BJ (cell line): ENCODE data around the gene USP33. TPM values are rescaled to one million over a fixed set of nuclear protein-coding genes. Genes with fewer than 3 reads are reported as not detected.
"Not testable (repeated sequence)": the region's sequence is repeated elsewhere in the genome, so short reads cannot be mapped to it uniquely, and the experiment has no call there.

Experiments used
- CTCF ChIA-PET: fragments of 350-600 bp; formaldehyde crosslinking; extraction: SDS; loops from one replicate; lab custom pipeline; 2021; ENCODE audit warnings: antibody characterized with exemption, inconsistent platforms; lab: Yijun Ruan, JAX
- POLR2A ChIA-PET: fragments of 300-600 bp; sonication (Branson Sonifier 250); formaldehyde crosslinking; extraction: SDS; loops from one replicate; lab custom pipeline; 2021; ENCODE audit warnings: antibody characterized with exemption; lab: Charles Lee
- DNase-seq: peaks from one replicate; pipeline ENCODE4 v3.0.0-alpha.2; 2011; ENCODE audit warnings: low read depth
- H3K27me3 ChIP-seq: 2 replicates; pipeline ENCODE4 v1.6.0; 2011; ENCODE audit warnings: low read length; ENCODE audit not compliant: control insufficient read depth, insufficient read depth
- H3K36me3 ChIP-seq: 2 replicates; pipeline ENCODE4 v1.5.1; 2011; ENCODE audit warnings: low read length; ENCODE audit not compliant: control insufficient read depth, insufficient read depth
- H3K4me3 ChIP-seq: 2 replicates; pipeline ENCODE4 v1.5.1; 2011; ENCODE audit warnings: low read depth, mild to moderate bottlenecking, control low read depth, low read length
- polyA plus RNA-seq: library from polyadenylated mRNA; depleted of rRNA; stranded (reverse); fragments of >200 nt; gene quantifications from 2 replicates; pipeline ENCODE4 v1.2.3, GENCODE V29; 2011; rRNA removed
- TF ChIP-seq, protein P1 (sequence below): IDR thresholded peaks from 2 replicates; pipeline ENCODE4 v1.5.1; 2011; ENCODE audit warnings: low read depth, mild to moderate bottlenecking, control low read depth, inconsistent platforms, low read length, moderate library complexity; ENCODE audit not compliant: insufficient read depth

The USP33 gene
- polyA plus RNA-seq, 1 experiment, result 31.3 TPM

GRCh38 chr1:77652268-77652667 lies 107.4 kb downstream of the USP33 start:
- Histone ChIP-seq H3K27me3 (no peaks in the 10 kb centered on the region), H3K4me3 (no peak overlapping the region), H3K36me3 (no peaks in the 10 kb centered on the region; the same call in 1 of the 2 replicates)
- ChIA-PET POLR2A (interaction anchor here (0.7 kb wide), 1 partner anchor 433 kb away, joined by 3 read pairs; no protein-coding TSS in a partner anchor), CTCF (interaction anchor here (1.1 kb wide), 1 partner anchor 119 kb away, joined by 6 read pairs; no protein-coding TSS in a partner anchor)
- no peak for DNase-seq
- TF ChIP-seq, protein P1, sequence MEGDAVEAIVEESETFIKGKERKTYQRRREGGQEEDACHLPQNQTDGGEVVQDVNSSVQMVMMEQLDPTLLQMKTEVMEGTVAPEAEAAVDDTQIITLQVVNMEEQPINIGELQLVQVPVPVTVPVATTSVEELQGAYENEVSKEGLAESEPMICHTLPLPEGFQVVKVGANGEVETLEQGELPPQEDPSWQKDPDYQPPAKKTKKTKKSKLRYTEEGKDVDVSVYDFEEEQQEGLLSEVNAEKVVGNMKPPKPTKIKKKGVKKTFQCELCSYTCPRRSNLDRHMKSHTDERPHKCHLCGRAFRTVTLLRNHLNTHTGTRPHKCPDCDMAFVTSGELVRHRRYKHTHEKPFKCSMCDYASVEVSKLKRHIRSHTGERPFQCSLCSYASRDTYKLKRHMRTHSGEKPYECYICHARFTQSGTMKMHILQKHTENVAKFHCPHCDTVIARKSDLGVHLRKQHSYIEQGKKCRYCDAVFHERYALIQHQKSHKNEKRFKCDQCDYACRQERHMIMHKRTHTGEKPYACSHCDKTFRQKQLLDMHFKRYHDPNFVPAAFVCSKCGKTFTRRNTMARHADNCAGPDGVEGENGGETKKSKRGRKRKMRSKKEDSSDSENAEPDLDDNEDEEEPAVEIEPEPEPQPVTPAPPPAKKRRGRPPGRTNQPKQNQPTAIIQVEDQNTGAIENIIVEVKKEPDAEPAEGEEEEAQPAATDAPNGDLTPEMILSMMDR, result no peak

GRCh38 chr1:77649127-77649526 lies 110.5 kb downstream of the USP33 start:
- ChIA-PET POLR2A (no interaction called here), CTCF (no interaction called here)
- no peak overlapping the region for H3K4me3 ChIP-seq
- peaks cover 3% of the 10 kb centered on the region; the same call in 1 of the 2 replicates for H3K36me3 ChIP-seq
- no peaks in the 10 kb centered on the region for H3K27me3 ChIP-seq
- TF ChIP-seq, protein P1, result no peak
- no peak for DNase-seq

DNA sequence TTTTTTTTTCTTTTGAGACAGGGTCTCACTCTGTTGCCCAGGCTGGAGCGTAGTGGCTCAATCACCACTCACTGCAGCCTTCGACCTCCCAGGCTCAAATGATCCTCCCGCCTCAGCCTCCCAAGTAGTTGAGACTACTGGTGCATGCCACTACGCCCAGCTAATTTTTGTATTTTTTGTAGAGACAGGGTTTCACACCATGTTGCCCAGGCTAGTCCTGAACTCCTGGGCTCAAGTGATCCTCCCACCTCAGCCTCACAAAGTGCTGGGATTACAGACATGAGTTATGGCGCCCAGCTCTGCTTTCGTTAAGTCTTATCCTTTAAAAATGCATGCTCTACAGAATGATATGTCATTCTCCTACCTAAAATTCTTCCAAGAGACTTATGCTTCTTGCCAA lies 113.4 kb downstream of the USP33 start:
- H3K4me3 ChIP-seq, H3K27me3 ChIP-seq, POLR2A ChIA-PET, H3K36me3 ChIP-seq, DNase-seq: not testable (repeated sequence)
- CTCF ChIA-PET, result interaction anchor here (1.2 kb wide), 1 partner anchor 16 kb away, joined by 4 read pairs; no protein-coding TSS in a partner anchor

Other genes with a start within 250 kb of the USP33 start
- 14.4 and 30.3 TPM in 2 replicates for gene ZZZ3, start 77.2 kb downstream of the USP33 start, polyA plus RNA-seq
- gene MIGA1, start 19.8 kb upstream of the USP33 start, polyA plus RNA-seq, result 3.3 and 7.1 TPM in 2 replicates
- 7.8 and 16.9 TPM in 2 replicates for gene NEXN, start 128.8 kb upstream of the USP33 start, polyA plus RNA-seq
- gene FUBP1, start 219.2 kb upstream of the USP33 start, polyA plus RNA-seq, result 79.0 and 96.2 TPM in 2 replicates
- gene DNAJB4, start 245.1 kb upstream of the USP33 start, polyA plus RNA-seq, result 16.7 and 39.6 TPM in 2 replicates